ENCODE measurements around the gene NMT2.

The NMT2 gene

DNA sequence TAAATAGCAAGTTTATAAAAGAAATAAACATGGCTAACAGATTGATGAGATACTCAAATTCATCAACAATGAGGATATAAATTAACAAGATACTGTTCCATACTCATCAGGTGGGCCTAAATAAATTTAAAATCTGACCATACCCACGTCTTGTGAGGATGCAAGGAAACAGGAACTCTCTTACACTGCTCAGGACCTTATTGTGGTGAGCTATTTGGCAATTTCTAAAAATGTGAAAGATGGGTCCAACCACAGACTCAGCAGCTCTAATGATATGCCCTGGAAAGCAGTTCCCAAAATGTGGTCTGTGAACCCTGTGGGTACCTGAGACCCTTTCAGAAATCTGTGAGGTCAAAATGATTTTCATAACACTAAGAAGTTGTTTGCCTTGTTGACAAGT lies 49.9 kb downstream of the NMT2 start:
- TF ChIP-seq, protein P1, sequence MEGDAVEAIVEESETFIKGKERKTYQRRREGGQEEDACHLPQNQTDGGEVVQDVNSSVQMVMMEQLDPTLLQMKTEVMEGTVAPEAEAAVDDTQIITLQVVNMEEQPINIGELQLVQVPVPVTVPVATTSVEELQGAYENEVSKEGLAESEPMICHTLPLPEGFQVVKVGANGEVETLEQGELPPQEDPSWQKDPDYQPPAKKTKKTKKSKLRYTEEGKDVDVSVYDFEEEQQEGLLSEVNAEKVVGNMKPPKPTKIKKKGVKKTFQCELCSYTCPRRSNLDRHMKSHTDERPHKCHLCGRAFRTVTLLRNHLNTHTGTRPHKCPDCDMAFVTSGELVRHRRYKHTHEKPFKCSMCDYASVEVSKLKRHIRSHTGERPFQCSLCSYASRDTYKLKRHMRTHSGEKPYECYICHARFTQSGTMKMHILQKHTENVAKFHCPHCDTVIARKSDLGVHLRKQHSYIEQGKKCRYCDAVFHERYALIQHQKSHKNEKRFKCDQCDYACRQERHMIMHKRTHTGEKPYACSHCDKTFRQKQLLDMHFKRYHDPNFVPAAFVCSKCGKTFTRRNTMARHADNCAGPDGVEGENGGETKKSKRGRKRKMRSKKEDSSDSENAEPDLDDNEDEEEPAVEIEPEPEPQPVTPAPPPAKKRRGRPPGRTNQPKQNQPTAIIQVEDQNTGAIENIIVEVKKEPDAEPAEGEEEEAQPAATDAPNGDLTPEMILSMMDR (IDR thresholded peaks at IDR 0.05; ENCODE audit: low read length, missing control alignments), result no peak
- no peak for DNase-seq (ENCODE audit: low read depth)
- H3K4me3 ChIP-seq (replicated peaks; ENCODE audit: low read depth, low read length), result no peak overlapping the region

DNA sequence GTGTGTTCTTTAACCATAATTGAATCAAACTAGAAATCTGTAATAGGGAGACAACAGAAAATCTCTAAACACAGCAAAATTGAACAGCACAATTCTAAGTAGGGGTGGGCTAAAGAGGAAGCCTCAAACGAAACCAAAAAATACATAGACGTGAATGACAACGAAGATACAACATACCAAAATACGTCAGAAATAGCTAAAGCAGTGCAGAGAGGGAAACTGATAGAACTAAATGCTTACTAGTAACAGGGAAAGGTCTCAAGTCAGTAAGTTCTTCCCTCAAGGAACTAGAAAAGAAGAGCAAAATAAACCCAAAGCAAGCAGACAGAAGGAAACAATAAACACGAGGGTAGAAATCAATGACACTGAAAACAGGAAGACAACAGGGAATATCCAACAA lies 52.3 kb downstream of the NMT2 start:
- no peak for DNase-seq (ENCODE audit: low read depth)
- H3K4me3 ChIP-seq (replicated peaks; ENCODE audit: low read depth, low read length), result no peak overlapping the region
- TF ChIP-seq, protein P1 (IDR thresholded peaks at IDR 0.05; ENCODE audit: low read length, missing control alignments), result no peak

DNA sequence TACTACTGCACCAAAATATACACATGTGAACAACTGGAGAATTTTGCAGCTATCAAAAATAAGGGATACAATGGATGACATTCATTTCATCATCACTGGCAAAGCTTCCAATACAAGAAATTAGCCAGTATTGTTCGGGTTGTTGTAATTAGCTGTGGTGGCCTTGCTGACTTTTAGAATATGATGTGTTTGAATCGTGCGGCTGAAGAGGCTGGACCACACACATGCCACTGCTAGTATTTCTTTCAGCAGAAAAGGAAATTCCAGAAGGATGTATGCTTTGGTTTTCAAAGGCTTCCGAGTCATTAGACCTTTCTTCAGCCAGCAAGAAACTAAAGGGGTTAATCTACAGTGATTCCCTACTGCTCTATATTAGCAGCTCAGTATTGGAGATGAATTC lies 54.7 kb downstream of the NMT2 start:
- TF ChIP-seq, protein P1 (IDR thresholded peaks at IDR 0.05; ENCODE audit: low read length, missing control alignments), result no peak
- H3K4me3 ChIP-seq (replicated peaks; ENCODE audit: low read depth, low read length), result no peak overlapping the region
- DNase-seq (ENCODE audit: low read depth), result no peak

DNA sequence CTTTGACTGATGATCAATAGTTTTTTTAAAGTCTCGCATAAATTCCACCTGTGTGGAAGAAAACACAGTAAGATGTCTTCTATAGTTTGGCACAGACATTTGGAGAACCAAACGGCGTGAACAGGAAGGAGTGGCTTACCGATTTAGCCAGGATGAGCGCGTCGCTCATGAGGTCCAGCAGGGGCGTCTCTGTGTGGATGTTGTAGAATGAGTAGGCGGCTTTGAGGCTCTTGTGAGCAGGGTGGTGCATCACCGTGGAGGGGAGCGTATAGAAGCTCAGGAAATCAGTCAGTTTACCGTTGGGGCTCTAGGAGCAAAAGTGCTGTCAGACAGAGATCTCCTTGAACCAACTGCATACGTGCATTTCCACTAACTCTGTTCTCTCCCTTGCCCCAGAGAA lies 55.8 kb downstream of the NMT2 start:
- DNase-seq (ENCODE audit: low read depth), result no peak
- H3K4me3 ChIP-seq (replicated peaks; ENCODE audit: low read depth, low read length), result no peak overlapping the region
- TF ChIP-seq, protein P1 (IDR thresholded peaks at IDR 0.05; ENCODE audit: low read length, missing control alignments), result no peak

DNA sequence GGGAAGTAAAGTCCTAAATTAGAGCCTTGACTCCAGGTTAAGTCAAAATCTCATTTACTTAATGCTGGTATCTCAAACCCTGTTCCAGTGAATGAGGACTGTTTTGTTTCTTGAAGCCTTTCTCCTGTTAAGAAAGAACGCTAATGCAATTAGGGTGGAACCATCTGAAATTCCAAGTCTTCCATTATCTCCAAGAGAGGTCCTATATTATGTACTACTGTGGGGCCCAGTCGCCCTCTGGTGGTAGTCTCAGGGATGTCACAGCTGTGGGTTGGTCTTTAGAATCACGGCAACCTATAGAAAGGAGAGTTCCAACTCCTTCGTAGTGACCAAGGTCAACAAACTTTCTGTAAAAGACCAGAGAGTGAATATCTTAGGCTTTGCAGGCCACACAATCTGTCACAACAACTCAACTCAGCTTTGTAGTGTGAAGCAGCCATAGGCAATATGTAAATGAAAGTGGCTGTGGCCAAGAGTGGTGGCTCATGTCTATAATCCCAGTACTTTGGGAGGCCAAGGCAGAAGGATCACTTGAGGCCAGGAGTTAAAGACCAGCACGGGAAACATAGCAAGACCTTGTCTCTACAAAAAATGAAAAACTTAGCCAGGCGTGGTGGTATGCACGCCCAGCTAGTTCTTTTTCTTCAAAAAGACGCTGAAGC lies 62.0 kb downstream of the NMT2 start:
- no peak overlapping the region for H3K4me3 ChIP-seq (replicated peaks; ENCODE audit: low read depth, low read length)
- DNase-seq (ENCODE audit: low read depth), result peak; percentile 82
- TF ChIP-seq, protein P1 (IDR thresholded peaks at IDR 0.05; ENCODE audit: low read length, missing control alignments), result peak; percentile 95

DNA sequence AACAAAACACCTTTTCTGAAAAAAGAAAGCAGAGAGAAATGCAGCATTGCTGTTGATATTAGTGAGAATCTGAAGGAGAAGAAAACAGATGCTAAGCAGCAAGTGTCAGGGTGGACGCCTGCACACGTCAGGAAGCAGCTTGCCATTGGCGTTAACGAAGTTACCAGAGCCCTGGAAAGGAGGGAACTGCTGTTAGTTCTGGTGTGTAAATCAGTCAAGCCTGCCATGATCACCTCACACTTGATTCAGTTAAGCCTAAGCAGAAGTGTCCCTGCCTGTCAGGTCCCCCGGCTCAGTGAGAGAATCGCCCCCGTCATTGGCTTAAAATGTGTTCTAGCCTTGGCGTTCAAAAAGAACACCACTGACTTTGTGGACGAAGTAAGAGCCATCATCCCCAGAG lies 65.0 kb downstream of the NMT2 start:
- no peak for DNase-seq (ENCODE audit: low read depth)
- TF ChIP-seq, protein P1 (IDR thresholded peaks at IDR 0.05; ENCODE audit: low read length, missing control alignments), result no peak

DNA sequence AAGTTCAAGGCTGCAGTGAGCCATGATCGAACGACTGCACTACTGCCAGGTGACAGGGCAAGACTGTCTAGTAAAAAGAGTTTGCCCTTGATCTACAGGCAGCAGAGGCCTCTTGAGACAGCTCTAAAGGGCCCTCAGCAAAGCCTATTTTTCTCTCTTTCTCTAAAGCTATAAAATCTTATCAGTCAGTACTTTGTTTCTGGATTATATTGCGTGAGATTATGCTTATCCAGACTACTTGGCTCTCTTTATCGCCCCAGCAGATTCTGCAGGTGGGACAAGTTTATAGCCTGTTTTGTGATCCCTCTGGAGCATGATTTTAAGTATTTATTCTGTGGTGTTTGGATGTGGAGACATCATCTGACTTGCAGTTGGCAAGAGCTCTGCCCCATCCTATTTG lies 68.6 kb downstream of the NMT2 start:
- H3K4me3 ChIP-seq (replicated peaks; ENCODE audit: low read depth, low read length), result no peak overlapping the region
- DNase-seq (ENCODE audit: low read depth), result no peak
- TF ChIP-seq, protein P1 (IDR thresholded peaks at IDR 0.05; ENCODE audit: low read length, missing control alignments), result no peak

More for the DNA sequence above, 65.0 kb downstream of the NMT2 start:
- no peak overlapping the region for H3K4me3 ChIP-seq (replicated peaks; ENCODE audit: low read depth, low read length)
